Prostate gland (tissue), 2 donors: ENCODE measurements around the gene COL16A1.

Source experiments
- CTCF ChIP-seq, 4 experiments: fragments of 200-600 bp in 2 of 4; fragments of 450-650 bp in 2 of 4; sonication (generic) in 2 of 4; IDR thresholded peaks; 1 replicate in 3 of 4; 2 replicates in 1 of 4; pipeline ENCODE4 v1.5.1; 2016 to 2019; ENCODE audit warnings: antibody characterized with exemption in 4 of 4, mild to moderate bottlenecking in 2 of 4, moderate library complexity in 2 of 4
- POLR2A ChIP-seq: fragments of 450-650 bp; IDR thresholded peaks from one replicate; pipeline ENCODE4 v1.6.1; 2016; ENCODE audit warnings: antibody characterized with exemption, mild to moderate bottlenecking

- TF ChIP-seq CTCF (IDR thresholded peaks at IDR 0.05) = no peak
- no peak for TF ChIP-seq POLR2A
Observed at GRCh38 chr1:31627301-31627929, 76.4 kb downstream of the COL16A1 start.
